Liver (tissue), 3 donors: ENCODE measurements around the gene MUC2.

Experiments
- GABPA ChIP-seq, 2 donors: IDR thresholded peaks in 1 of 2; conservative IDR thresholded peaks in 1 of 2; 2 replicates each; pipeline ENCODE4 v1.6.1; 2016; ENCODE audit warnings: antibody characterized with exemption in 2 of 2, mild to moderate bottlenecking in 1 of 2, moderate library complexity in 1 of 2
- HNF4G ChIP-seq: IDR thresholded peaks from 2 replicates; pipeline ENCODE4 v1.6.1; 2016; ENCODE audit warnings: antibody characterized with exemption
- TF ChIP-seq, protein P1 (sequence below): fragments of 150-350 bp; IDR thresholded peaks from 2 replicates; pipeline ENCODE4 v1.5.1; 2017; ENCODE audit warnings: improper control_type of control experiment, low read depth, low read length; ENCODE audit not compliant: missing input control
- donor health status: healthy.
- donor health status: healthy.

DNA sequence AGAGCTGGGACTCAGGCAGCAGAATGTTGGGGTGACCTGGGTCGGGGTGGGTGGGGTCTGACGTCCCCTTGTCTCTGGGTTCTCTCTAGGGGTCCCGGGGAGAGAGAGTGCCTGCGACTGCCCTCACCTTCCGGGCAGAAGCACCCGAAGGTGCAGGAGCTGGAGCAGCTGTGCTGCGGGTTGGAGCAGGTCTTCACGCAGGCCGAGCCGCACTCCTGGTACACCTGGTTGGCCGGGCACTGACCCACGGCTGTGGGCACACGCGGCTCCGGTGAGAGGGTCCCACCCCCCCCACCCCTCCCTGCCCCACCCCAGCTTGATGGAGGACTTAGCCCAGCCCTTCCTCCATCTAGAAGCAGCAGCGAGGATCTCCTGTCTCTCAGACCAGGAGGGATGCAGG is 44.6 kb upstream of the MUC2 start:
- TF ChIP-seq, protein P1, sequence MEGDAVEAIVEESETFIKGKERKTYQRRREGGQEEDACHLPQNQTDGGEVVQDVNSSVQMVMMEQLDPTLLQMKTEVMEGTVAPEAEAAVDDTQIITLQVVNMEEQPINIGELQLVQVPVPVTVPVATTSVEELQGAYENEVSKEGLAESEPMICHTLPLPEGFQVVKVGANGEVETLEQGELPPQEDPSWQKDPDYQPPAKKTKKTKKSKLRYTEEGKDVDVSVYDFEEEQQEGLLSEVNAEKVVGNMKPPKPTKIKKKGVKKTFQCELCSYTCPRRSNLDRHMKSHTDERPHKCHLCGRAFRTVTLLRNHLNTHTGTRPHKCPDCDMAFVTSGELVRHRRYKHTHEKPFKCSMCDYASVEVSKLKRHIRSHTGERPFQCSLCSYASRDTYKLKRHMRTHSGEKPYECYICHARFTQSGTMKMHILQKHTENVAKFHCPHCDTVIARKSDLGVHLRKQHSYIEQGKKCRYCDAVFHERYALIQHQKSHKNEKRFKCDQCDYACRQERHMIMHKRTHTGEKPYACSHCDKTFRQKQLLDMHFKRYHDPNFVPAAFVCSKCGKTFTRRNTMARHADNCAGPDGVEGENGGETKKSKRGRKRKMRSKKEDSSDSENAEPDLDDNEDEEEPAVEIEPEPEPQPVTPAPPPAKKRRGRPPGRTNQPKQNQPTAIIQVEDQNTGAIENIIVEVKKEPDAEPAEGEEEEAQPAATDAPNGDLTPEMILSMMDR, result no peak
- TF ChIP-seq GABPA (IDR thresholded peaks at IDR 0.05 in 1 of 2, conservative IDR thresholded peaks at IDR 0.05 in 1 of 2), result no peak
- TF ChIP-seq HNF4G, result no peak
